ENCODE results near the gene ITGAV. TPM values are rescaled to one million over a fixed set of nuclear protein-coding genes. Genes with fewer than 3 reads are reported as not detected.

ITGAV gene
- total RNA-seq, 1 donor from 2014 or later = 21.9 TPM

- Mint-ChIP-seq H3K4me1 (ENCODE audit: low read depth, unreplicated experiment) (peaks cover 11% of the 10 kb centered on the region), H3K9me3 (ENCODE audit: unreplicated experiment) (peaks cover 5% of the 10 kb centered on the region), H3K27me3 (ENCODE audit: unreplicated experiment) (peaks cover 3% of the 10 kb centered on the region), H3K27ac (ENCODE audit: unreplicated experiment) (peak overlapping the region; percentile 93), H3K4me3 (ENCODE audit: unreplicated experiment) (peak overlapping the region; percentile 96), H3K36me3 (ENCODE audit: unreplicated experiment) (peaks cover 4% of the 10 kb centered on the region)
- DNase-seq = no peak
- TF ChIP-seq CTCF (IDR thresholded peaks at IDR 0.05; ENCODE audit: partially characterized antibody, unreplicated experiment) = no peak
These were observed 1.6 kb downstream of the ITGAV start for GRCh38 chr2:186591506-186591890.

- no peak overlapping the region for H3K27ac Mint-ChIP-seq (ENCODE audit: unreplicated experiment)
- no peak for DNase-seq
- H3K4me1 Mint-ChIP-seq (ENCODE audit: low read depth, unreplicated experiment) = peaks cover 11% of the 10 kb centered on the region
- H3K36me3 Mint-ChIP-seq (ENCODE audit: unreplicated experiment) = peaks cover 4% of the 10 kb centered on the region
- H3K9me3 Mint-ChIP-seq (ENCODE audit: unreplicated experiment) = peaks cover 5% of the 10 kb centered on the region
- no peak for TF ChIP-seq CTCF (IDR thresholded peaks at IDR 0.05; ENCODE audit: partially characterized antibody, unreplicated experiment)
- H3K27me3 Mint-ChIP-seq (ENCODE audit: unreplicated experiment) = peaks cover 3% of the 10 kb centered on the region
- peak overlapping the region; percentile 96 for H3K4me3 Mint-ChIP-seq (ENCODE audit: unreplicated experiment)
These were observed 2.5 kb downstream of the ITGAV start for GRCh38 chr2:186592137-186592875.

GRCh38 chr2:186593523-186593922 is 3.7 kb downstream of the ITGAV start:
- no peak overlapping the region for H3K27ac Mint-ChIP-seq (ENCODE audit: unreplicated experiment)
- no peak for DNase-seq
- H3K27me3 Mint-ChIP-seq (ENCODE audit: unreplicated experiment) = peaks cover 3% of the 10 kb centered on the region
- no peak overlapping the region for H3K4me3 Mint-ChIP-seq (ENCODE audit: unreplicated experiment)
- H3K36me3 Mint-ChIP-seq (ENCODE audit: unreplicated experiment) = peaks cover 4% of the 10 kb centered on the region
- H3K4me1 Mint-ChIP-seq (ENCODE audit: low read depth, unreplicated experiment) = peaks cover 11% of the 10 kb centered on the region
- TF ChIP-seq CTCF (IDR thresholded peaks at IDR 0.05; ENCODE audit: partially characterized antibody, unreplicated experiment) = no peak
- peaks cover 5% of the 10 kb centered on the region for H3K9me3 Mint-ChIP-seq (ENCODE audit: unreplicated experiment)

DNA sequence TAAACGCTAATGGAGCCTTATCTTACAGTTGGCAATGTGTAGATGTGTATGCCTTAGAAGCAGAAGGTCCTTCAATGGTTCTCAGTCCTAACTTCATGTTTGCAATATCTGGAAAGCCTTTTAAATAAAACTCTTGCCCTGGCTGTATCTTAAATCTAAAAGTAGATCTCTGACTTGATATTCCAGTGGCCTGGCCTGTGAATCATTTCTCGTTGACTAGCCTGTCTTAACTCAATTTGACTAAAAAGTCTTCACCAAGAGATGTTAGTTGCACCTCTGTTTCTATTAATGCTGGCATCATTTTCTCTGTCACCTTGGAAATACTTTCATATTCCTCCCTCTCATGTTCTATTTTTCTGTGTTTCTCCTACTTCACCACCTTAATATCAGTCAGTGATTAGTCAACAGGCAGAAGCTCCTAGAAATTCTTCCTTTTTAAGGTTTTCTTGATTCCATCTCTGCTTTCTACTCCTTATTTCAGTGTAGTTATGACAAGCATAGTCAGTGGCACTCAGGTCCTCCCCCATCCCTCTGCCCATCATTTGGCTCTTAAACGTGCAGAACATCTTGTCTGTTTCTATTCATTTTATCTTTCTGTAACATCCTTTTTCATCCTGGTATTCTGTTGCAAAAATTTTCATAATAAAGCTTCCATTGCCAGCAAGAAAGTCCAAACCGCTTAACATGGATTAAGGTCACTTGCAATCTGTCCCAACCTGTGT is 4.3 kb downstream of the ITGAV start:
- H3K9me3 Mint-ChIP-seq (ENCODE audit: unreplicated experiment) = peaks cover 5% of the 10 kb centered on the region
- no peak for DNase-seq
- H3K27ac Mint-ChIP-seq (ENCODE audit: unreplicated experiment) = no peak overlapping the region
- no peak overlapping the region for H3K4me3 Mint-ChIP-seq (ENCODE audit: unreplicated experiment)
- H3K36me3 Mint-ChIP-seq (ENCODE audit: unreplicated experiment) = peaks cover 4% of the 10 kb centered on the region
- TF ChIP-seq CTCF (IDR thresholded peaks at IDR 0.05; ENCODE audit: partially characterized antibody, unreplicated experiment) = no peak
- peaks cover 3% of the 10 kb centered on the region for H3K27me3 Mint-ChIP-seq (ENCODE audit: unreplicated experiment)
- H3K4me1 Mint-ChIP-seq (ENCODE audit: low read depth, unreplicated experiment) = peaks cover 9% of the 10 kb centered on the region

DNA sequence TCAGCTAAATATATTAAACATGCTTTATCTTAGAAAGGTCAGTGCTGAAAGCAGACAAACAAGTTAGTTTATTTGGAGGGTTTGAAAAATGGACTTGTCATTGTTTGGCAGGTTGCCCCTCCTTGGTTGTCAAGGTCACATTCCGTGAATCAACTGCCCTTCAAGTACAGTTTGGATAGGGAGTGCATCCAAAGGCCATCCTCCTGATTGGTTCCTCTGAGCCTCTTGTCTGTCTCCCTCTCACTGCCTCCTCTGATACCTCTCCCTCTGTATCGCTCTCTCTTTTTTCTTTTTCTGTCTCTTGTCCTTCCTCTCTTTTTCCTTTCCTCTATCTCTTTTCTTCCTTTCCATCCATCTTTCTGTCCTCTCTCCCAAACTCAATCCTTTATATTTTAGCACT is 5.4 kb downstream of the ITGAV start:
- peaks cover 3% of the 10 kb centered on the region for H3K27me3 Mint-ChIP-seq (ENCODE audit: unreplicated experiment)
- H3K9me3 Mint-ChIP-seq (ENCODE audit: unreplicated experiment) = peaks cover 7% of the 10 kb centered on the region
- DNase-seq = no peak
- no peak overlapping the region for H3K4me3 Mint-ChIP-seq (ENCODE audit: unreplicated experiment)
- TF ChIP-seq CTCF (IDR thresholded peaks at IDR 0.05; ENCODE audit: partially characterized antibody, unreplicated experiment) = no peak
- no peak overlapping the region for H3K27ac Mint-ChIP-seq (ENCODE audit: unreplicated experiment)
- peaks cover 6% of the 10 kb centered on the region for H3K4me1 Mint-ChIP-seq (ENCODE audit: low read depth, unreplicated experiment)
- peaks cover 4% of the 10 kb centered on the region for H3K36me3 Mint-ChIP-seq (ENCODE audit: unreplicated experiment)
